ENCODE measurements around the gene ZNF311.

Gene ZNF311

DNA sequence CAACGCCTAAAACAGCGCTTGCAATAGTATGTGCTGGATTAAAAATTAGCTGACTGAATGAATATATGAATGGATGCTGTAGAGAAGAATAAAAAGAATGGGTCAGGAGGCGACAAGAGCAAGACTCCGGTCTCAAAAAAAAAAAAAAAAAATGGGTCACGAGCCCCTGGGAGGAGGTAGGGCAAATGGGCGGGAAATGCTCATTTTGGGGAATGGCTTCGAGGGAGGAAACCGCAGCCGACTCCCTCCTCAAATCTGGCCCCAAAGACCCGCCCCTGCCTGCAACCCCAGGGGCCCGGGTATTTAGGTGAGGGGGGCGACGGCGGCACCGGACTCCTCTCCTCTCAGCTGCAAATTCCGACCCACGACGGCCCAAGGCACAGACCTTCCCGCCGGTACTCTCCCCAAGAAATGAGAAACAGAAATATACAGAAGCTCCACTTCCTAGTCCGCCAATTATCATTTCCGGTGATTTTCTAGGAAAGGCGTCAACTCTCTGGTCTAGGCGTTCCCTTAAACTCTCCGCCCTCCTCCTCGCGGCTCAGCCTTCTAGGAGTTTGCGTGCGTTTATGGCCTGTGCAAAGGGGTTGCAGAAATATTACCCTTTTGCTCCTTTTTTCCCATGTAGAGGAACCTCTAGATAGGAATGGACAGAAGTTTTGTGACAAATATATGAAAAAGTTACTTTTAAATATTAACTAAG is at the start of gene ZNF311:
Gene ZNF311, minus strand, starts transcription at position 133 of the 703 bp plus-strand sequence. CDS start 1,361 bp downstream, outside the sequence.
- DNase-seq (ENCODE audit: extremely low read depth in 1 of 2, low read depth in 1 of 2): peak in 1 of 2 donors; percentile 24

DNA sequence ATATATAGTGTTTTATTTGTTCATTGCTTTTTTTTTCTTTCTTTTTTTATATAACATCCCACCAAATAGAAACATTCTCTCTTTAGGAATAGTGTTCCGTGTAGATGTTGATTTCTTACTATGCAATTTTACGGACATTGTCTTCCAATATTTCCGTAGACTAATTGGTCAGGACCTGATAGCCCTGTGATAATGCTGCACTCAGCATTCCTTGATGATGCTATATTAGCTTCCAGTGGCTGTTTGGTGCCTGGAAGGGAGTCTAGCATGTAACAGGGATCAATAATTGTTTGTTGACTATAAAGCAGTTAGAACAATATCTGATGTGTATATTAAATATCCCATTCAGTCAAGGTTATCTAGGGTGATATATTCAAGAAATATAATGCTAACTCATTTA is 46.6 kb upstream of the ZNF311 start:
- no peak for DNase-seq (ENCODE audit: extremely low read depth in 1 of 2, low read depth in 1 of 2)

DNA sequence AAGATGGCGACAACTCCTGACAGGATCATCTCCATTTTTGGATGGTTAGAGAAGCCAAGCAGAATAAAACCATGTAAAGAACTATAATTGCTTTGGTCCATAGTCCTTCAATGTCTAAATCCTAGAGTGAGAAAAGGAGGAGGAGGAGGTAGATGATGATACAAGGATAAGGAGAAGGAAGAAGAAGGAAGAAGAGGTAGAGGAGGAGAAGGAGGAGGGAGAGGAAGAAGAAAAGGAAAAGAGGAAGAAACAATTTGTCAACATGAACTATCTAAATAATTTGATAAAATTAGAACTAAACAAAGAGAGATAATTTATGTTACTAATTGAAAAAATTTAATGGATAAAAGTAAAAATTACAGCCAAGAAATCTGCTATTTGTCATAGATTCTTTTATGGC is 40.0 kb upstream of the ZNF311 start, which contains the start of gene OR2W1:
Gene OR2W1, minus strand, starts transcription at position 101 of the 400 bp plus-strand sequence. Its CDS starts 0 bp downstream, at position 101.
- no peak for DNase-seq (ENCODE audit: extremely low read depth in 1 of 2, low read depth in 1 of 2)

DNA sequence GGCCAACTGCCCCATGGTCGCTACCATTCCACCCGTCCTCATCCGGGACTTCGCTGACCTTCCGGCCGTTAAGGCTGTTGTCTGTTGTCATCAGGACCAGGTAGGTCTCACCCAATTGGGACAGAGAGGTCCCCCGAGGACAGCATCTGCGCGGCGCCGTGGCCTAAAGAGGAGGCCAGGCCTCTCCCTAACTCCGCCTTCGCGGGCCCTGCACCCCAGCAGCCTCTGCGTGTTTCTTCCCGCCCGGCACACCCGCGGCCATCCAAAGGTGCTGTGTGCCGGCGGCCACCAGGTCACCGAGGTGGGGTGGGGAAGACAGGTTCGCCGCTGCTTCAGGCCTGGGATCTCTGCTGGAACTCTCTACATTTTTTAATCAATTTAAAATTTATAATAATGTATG is 30.8 kb upstream of the ZNF311 start:
- DNase-seq (ENCODE audit: extremely low read depth in 1 of 2, low read depth in 1 of 2): no peak

DNA sequence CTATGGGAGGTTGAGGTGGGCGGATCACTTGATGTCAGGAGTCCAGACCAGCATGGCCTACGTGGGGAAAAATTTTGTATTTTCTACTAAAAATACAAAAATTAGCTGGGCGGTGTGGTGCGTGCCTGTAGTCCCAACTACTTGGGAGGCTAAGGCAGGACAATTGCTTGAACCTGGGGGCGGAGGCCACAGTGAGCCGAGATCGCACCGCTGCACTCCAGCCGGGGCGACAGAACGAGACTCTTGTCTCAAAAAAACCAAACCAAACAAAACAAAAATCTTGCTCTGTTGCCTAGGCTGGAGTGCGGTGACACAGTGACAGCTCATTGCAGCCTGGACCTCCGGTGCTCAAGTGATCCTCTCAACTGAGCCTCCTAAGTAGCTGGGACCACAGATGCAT is 23.7 kb upstream of the ZNF311 start:
- no peak for DNase-seq (ENCODE audit: extremely low read depth in 1 of 2, low read depth in 1 of 2)

DNA sequence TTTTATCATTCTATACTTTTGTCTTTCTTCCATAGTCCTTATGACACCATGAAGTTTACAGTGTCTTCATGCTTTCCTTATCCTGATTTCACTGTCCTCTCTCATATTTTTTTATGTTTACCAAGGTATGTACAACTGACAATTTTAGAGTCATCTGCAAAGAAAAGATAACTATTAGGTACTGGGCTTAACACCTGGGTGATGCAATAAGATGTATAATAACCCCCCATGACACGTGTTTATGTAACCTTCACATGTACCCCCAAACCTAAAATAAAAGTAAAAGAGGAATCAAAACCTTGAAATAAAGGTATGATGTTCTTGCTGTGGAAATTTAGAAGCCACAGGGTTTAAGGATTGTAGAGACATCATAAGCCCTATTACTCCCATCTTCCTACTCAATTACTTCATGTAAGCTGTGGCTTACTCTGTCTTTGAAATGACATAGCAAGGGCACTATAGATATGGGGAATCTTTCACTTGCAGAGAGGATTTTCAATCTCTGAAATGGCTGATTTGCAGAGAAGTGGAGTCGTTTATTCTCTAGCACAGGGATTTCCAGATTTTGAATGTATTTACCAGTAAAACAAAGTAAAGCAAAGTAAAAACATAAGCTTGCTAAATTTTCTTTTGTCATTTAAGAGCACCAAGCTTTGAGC is 20.9 kb upstream of the ZNF311 start:
- DNase-seq (ENCODE audit: extremely low read depth in 1 of 2, low read depth in 1 of 2): no peak

DNA sequence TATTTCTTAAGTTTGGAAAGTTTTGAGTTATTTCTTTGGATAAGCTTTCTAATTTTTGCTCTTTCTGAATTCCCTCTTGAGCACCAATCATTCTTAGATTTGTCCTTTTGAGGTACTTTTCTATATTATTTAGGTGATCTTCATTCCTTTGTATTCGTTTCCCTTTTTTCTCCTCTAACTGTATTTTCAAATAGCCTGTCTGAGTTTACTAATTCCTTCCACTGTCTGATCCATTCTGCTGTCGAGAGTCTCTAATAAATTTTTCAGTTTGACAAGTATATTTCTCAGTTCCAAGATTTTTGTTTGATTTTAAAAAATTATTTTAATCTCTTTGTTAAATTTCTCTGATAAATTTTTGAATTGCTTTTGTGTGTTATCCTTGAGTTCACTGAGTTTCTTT is 16.3 kb upstream of the ZNF311 start:
- DNase-seq (ENCODE audit: extremely low read depth in 1 of 2, low read depth in 1 of 2): no peak

DNA sequence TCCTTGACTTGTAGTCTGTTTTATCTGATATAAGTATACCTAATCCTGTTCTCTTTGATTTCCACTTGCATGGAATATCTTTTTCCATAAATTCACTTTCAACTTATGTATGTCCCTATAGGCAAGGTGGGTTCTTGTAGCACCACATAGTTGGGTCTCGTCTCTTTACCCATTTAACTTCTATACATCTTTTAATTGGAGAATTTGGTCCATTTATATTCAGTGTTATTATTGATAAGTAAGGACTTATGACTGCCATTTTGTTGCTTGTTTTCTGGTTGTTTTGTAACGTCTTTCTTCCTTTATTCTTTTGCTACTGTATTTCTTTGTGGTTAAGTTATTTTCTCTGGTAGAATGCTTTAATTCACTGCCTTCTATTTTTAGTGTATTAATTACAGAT is 14.5 kb upstream of the ZNF311 start:
- DNase-seq (ENCODE audit: extremely low read depth in 1 of 2, low read depth in 1 of 2): no peak

DNA sequence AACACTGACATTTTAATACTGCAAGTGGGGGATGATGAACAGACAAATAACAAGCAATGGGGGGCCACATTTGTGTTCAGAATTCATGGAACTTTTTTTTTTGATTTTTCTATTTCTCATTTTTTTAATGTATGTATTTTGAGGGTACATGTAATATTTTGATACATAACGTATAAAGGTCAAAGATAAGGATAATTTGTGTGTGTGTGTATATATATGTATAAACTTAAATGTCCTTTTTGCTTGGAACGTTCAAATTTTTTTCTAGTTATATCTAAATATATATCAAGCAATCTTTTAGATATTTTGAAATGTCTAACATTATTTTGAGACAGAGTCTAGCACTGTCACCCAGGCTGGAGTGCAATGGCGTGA is 12.3 kb upstream of the ZNF311 start:
- no peak for DNase-seq (ENCODE audit: extremely low read depth in 1 of 2, low read depth in 1 of 2)

DNA sequence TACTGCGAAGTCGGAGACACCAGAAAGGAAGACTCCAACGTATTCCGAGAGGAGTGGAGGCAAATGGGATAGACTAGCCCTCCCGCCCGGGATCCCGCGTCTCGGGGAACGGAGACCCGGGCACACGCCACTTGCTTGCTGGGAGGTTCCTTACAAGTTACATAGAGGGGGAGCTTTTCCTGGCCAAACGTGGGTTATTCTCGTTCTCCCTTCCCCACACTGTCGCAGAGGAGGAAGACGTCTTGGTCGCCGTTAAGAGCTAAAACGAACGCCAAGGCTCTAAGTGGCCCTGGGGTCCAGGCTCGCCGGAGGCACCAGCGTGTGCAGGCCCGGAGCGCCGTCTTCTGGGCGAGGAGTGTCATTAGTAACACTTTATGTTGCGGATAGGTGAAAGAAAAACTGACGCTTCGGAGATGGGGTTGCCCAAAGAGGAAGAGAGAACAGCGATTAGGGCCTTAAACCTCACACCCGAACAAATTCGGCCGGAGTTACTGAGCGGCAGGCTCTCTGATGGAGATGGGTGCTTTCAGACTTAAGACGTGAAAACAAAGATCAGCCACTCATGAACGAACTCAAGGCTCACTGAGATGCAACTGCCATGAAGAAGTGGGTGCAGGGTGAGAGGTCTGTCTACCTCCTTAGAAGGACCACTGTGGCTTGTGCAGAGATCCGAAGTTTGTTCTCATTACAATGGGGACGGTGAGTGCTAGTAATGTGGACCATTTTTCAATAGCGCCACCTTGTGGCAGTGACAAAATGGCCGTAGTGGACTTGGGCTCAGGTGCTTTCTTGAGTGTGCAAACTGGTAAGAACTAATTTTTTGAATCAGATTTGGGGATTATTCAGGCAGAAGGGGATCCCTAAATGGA is 11.7 kb upstream of the ZNF311 start:
- peak in 1 of 2 donors; percentile 64 for DNase-seq (ENCODE audit: extremely low read depth in 1 of 2, low read depth in 1 of 2)

DNA sequence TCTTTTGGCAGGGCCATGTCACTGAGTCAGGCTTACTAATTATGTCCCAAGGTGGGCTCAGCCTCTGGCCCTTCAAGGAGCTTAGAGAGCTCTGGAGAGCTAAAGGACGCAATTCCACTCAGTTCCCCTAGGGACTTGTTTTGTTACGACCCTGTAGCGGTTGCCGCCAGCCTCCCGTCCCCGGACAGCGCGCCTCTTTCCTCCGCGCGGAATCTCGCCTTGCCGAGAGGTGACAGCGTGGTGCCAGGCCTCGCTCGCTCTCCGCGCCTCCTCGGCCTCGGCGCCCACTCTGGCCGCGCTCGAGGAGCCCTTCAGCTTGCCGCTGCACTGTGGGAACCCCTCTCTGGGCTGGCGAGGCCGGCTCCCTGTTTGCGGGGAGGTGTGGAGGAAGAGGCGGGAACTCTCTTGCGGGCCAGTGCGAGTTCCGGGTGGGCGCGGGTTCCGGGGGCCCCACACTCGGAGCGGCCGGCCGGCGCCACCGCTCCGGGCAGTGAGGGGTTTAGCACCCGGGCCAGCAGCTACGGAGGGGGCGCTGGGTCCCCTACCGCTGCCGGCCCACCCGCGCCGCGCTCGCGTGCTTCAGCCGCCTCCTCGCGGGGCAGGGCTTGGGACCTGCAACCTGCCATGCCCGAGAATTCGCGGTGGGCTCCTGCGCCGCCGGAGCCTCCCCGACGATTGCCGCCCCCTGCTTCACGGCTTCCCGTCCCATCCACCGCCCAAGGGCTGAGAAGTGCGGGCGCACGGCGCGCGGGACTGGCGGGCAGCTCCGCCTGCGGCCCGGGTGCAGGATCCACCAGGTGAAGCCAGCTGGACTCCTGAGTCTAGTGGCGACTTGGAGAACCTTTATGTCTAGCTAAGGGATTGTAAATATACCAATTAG is 9.9 kb upstream of the ZNF311 start:
- DNase-seq (ENCODE audit: extremely low read depth in 1 of 2, low read depth in 1 of 2): no peak

DNA sequence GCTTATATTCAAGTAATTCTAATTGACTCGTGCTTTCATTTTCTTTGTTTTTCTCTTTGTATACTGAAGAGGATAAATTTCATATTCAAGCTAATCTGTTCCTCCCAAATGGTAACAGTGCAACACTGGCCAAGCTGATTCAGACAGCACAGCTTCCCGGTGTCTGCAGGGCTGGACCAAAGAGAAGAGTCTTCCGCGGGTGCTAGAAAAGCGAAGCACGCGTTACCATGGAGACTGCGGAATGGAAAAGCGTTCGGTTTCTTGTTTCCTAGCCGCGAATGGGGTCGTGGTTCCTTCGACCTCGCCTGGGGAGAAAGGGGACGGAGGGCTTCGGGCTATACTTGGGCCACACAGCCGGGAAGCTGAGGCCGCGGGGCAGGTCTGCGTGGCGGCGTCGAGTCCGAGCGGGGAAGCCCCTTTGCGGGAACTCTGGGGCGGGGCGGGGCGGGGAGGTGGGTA is 6.2 kb upstream of the ZNF311 start:
- DNase-seq (ENCODE audit: extremely low read depth in 1 of 2, low read depth in 1 of 2): peak in 1 of 2 donors; percentile 25

DNA sequence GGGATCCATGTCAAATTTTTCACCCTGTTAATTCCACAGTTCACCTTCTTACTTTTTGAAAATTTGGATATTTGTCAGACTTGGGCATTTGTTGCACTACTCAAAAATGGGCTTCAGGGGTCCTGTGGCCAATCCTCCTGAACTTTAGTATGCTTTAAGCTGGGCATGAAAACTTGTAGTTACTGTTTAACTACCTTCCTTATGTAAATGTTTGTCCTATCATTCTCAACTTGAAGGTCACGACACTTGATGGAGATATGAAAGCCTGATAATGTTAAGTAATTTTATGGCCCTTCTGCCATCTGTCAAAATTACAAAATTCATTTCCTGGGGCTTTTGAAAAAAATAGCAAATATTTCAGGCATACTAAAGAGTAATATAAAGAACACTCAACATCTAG is 4.2 kb upstream of the ZNF311 start:
- no peak for DNase-seq (ENCODE audit: extremely low read depth in 1 of 2, low read depth in 1 of 2)

DNA sequence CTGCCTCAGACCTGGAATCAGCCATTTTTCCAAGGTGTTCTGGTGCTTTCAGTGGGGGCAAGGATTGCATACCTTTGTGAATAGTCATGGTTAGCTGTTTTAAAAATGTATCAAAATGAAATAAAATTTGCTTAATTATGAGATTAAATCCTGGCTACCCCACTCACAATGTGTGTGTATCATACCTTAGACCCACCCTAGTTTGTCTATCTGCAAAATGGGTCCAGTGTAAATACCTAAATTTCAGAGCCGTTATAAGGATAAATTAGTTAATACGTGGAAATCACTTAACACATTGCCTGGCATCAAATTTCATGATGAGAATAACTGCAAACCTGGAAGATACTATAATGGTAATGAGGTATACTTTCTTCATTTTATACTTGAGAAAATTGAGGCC is 3.0 kb upstream of the ZNF311 start:
- DNase-seq (ENCODE audit: extremely low read depth in 1 of 2, low read depth in 1 of 2): no peak

DNA sequence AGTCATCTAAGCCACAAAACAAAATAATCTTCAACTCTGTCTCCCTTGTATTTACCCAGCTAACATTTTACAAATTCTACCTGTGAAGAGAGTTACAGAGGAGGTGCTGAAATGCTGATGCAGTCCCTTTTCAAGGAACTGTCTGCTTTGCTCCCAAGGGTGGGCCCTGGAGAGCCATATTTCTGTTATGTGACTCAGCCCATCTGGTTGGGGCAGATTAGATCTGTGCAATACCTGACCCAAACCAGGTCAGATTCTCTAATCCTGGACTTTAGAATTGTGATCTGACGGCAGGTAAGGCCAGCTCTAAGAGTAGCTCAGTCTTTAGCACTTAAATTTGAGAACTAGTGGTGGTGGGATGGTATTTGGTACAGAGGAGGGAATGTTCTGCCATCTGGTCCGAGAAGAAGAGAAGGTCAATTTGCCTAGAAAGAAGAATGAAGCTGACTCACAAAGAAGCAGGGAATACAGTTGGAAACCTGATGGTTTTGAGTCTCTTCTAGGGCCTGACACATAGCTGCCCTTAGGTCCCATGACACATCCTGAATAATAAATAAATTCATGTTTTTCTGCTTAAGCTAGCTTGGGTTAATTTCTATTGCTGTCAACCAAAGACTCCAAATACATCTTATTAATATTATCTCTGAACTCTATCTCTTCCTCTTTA is 8.1 kb downstream of the ZNF311 start:
- DNase-seq (ENCODE audit: extremely low read depth in 1 of 2, low read depth in 1 of 2): no peak

DNA sequence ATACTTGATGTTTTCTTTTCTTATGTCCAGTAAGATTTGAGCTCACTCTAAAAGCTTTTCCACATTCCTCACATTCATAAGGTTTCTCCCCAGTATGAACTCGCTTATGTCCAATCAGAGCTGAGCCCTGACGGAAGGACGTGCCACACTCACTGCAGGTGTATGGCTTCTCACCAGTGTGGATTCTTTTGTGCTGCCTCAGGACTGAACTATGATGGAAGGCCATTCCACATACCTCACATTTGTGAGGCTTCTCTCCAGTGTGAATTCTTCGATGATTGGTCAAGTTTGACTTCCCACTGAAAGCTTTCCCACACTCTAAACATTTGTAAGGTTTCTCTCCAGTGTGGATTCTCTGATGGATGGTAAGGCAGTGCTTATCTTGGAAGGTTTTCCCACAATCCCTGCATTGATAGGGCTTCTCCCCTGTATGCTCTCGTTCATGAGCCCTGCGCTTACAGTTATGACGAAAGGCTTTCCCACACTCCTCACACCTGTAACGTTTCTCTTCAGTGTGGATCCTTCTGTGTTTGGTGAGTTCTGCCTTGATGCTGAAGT is 9.9 kb downstream of the ZNF311 start:
- DNase-seq (ENCODE audit: extremely low read depth in 1 of 2, low read depth in 1 of 2): no peak

DNA sequence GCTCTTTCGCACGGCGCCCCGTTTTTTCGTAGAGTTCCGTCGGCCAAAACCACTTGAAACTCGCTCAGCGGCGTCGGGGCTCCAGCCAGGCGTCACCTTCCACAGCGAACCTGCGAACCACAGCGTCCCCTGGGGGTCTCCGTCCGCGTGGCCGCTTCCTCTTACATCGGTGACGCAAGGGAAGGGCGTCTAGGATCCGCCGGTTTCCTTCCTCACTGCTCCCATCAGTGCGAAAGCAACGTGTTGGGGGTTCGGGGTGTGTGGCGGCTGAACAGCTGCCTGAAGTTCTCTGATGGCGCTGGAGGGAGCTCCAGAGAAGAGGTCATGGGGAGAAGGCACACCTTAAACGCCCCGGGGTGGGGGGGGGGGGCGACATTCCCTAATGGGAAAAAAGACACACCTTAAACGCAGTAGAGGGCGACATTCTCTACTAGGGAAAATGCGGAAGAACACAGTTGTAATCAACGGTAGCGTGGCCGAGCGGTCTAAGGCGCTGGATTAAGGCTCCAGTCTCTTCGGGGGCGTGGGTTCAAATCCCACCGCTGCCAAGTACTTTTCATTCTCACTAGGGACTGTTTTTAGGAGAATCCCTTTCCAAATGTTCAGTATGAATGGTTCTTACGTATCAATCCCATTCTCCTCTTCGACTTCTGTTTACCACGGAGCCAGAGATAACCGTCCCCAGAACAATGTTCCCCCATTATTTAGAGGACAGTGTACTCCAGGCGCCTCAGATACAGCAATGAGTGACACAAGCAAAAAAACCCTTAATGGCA is 16.4 kb downstream of the ZNF311 start:
- DNase-seq (ENCODE audit: extremely low read depth in 1 of 2, low read depth in 1 of 2): peak in 1 of 2 donors; percentile 70

DNA sequence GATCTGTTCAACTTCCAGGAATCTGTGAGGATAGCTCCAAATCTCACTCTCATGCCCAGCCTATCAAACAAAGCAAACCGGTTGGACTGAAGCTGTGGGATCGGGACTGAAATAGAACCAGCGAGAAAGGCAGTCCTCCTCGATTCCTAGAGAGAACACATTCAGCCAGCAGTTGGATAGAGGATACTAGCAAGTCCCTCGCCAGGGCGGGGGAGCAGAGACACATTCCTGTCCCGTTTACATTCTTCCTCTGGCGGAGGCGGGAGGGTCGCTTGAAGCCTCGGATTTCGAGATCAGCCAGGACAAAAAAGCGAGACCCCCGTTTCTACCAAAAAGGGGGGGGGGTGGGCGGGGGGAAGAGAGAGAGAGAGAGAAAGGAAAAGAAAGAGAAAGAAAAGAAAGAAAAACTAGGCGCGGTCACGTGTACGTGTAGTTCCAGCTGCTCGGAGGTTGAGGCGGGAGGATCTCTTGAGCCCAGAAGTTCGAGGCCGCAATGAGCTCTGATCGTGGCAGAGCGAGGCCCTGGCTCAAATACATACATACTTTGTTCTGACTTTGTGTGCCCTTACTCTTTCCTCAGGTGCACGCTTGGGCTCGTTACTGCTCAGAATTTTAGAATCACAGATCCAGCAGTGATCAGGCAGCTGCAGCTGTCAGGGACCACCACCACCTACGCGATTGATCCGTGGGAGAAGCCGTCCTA is 19.5 kb downstream of the ZNF311 start:
- no peak for DNase-seq (ENCODE audit: extremely low read depth in 1 of 2, low read depth in 1 of 2)

Measured in stimulated activated CD8-positive, alpha-beta memory T cell treated with anti-CD3 and anti-CD28 coated beads, Interleukin-7, amount 100 ng/mL, for 48 hours (primary cell).